ENCODE data around the gene PDE2A.
A peak's percentile ranks its signal among the peaks of the same experiment; 100 is the strongest.

PDE2A gene

DNA sequence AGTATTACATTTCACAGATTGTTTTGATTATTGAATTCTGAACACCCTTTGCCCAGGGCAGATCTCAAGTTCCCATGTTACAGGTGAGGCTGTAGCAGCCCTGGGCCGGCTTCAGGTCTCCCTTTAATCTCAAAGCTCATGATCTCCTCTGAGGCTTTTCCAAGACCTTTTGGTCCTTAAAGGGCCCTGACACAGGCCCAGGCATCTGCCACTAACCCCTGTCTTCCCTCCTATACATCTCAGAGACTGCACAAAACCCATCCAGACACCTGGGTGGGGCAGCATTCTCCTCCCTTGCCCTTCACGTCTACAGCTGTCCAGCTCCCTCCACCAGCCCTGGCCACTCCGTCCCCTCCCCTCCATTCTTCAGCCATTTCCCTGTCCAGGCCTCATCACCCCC is 37.8 kb downstream of the PDE2A start:
- DNase-seq (ENCODE audit: low spot score), result no peak

DNA sequence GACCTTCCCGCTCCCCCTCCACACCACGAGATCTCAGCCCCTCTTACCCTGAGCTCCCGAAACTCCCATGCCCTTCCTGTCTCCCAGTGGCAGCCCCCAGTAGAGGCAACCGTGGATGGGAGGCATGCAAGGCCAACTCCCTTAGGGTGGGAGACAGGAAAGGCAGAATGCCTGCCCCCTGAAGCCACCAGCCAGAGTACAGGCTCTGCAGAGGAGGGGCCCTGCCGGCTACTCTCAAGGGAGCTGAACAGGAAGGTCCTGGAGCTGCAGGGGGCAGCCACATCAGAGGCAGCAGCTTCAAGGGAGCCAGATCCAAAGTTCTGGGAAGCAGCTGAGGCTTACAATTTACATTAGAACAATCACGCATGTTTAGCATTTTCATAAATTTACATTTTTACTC is 38.3 kb downstream of the PDE2A start:
- no peak for DNase-seq (ENCODE audit: low spot score)

DNA sequence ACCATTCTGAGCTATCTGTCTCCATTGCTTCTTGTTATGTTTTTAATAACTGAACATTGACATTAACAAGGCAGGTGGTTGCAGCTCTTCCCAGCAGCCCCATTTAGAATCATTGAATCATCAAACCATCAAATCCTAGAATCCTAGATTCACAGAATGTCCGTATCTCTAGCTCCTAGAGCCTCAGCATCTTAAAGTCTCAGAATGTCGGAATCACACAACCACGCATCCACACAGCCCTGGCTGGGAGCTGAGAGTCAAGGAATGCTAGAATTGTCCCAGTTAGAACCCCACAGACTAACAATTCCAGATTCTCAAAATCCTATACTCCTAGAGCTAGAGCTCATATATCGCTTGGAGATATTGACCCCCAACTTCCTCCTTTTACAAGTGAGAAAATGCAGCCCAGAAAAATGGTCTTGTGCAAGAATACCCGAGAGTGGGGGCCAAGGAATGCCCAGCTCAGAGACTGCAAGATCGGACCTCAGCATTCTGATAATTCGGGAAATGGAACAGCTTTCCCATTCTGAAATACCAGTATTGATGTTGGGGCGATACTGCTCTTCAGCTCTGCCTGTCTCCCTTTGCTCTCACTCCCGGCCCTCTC is 38.8 kb downstream of the PDE2A start:
- peak; percentile 76 for DNase-seq (ENCODE audit: low spot score)

DNA sequence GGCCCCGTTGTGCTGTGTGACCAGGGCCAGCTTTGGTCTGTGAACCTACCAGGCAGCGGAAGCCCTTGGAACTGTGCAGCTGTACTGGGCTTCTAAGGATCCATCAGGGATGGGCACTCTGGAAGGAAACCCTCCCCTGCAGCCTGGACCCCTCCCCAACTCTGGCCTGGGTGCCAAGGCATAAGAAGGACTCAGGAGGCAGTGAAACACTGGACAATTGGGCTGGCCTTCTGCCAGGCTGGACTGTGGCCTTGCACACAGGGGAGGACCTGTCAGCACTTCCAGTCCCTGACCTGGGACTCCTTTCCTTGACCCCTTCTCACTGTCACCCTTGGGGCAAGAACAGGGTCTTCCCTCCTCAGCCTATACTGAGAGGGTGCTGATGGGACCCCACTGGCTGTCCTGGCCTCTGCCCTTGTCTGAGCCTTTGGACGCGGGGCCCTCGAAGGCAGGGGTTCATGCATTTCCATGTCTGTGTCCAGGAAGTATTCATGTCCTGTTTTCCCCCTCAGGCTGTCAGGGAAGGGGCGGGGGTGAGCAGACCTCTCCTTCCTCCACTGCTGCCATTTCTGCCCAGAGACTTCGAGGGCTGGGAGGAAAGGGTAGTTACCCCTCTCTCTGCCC is 39.6 kb downstream of the PDE2A start:
- DNase-seq (ENCODE audit: low spot score), result no peak

DNA sequence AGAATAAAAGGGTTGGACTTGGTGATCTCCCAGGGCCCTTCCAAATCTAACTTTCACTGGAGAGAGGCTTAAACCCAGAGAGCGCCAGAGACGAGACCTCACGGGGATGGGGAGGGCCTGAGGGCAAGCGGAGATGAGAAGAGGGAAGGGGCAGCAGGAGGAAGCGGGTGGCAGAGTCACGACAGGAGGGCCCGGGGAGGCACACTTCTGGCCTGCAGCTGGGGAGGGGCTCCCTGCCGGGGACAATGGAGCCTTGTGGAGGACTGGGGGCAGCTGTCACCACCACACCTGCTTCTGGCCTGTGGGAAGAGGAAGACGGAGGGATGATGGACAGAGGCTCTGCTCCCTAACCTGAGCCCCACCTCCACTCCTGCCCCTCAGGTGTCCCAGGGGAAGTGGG is 40.2 kb downstream of the PDE2A start:
- no peak for DNase-seq (ENCODE audit: low spot score)

DNA sequence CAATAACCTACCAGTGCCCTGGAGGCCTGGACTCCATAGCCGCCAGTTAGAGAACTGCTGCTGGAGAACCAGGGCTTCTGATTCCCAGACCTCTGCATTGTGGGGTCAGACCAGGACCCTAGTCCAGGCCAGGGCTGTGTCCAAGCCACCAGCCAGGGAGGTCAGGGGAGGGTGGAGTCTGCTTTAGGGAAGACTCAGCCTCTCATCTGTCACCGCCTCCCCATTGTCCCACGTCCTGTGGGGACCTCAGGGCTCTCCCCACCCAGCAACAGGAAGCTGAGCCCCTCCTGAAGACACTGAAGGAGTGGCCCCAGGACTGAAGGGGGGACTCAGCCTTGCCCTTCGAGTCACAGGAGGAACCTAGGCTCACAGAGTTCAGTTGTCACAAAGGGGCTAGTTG is 41.2 kb downstream of the PDE2A start:
- no peak for DNase-seq (ENCODE audit: low spot score)

DNA sequence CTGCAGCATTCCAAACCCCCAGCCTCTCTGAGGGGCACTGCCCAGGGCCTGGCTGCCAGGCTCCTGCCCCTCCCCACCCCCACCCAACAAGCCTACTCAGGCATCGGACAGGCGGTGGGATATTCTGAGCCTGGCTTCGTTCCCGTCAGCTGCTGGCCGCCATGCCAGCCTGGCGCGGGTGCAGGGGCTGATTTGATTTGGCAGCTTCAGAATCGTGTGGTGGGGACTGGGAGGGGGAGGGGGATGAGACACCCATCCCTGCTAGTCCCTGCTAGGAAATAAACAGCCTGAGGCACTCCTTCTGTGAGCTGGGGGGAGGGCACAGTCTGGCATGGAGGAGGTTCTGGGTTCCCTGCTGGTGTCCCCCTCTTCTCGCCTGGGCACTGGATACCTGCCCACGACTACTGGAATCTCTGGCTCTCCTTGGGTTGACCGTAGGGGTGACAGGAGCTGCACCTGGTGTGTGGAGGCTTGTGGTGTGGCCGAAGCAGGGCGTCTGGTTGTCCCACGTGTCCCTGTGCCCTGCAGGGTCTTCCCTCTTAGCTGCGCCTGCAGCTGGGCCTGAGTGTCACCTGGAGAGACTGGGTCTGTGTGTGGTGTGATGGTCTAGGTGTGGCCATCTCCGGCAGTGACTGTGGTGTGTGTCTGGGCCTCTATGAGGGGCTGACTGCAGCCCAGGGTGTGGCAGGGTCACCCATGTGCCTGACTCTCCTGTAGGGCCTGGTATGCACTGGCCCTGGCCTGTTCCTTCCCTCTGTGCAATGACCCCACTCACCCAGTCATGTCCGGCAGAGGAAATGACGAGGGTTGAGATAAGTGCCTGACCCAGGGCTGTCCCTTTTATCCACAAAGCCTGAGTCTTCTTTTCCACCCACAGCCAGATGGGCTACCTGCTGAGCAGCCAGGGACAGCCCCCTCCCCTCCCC is 42.2 kb downstream of the PDE2A start:
- DNase-seq (ENCODE audit: low spot score), result no peak

DNA sequence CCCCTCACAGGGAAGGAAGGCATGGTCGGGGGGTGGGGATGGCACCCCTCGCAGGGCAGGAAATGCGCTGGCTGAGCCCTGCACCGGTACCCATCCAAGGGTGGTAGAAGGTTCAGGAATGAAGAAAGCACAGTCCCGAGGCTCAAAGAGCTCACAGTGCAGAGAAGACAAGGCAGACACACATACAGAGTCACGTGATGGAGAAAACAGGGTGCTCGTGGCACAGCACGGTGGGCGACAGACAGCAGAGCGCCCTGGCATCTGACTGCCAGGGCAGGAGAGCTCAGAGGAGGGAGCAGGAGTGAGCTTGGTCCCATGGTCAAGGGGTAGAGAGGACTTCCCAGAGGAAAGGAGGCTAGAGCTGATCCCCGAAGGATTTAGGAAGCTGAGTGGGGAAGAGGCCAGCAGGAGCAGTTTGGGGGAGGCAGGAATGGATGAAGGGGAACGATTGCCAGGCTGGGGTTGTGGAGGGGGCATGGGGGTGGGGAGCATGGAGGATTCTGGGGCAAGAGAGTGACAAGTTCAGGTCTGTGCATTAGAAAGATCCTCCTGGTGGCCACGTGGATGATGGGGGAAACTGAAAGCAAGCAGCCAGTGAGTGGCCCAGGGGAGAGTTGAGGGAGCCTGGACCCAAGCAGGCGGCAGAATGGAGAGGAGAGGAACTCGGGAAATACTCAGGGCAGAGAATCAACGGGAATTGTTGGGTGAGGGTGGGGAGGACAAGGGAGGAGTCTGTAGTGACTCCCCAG is 43.9 kb downstream of the PDE2A start:
- DNase-seq (ENCODE audit: low spot score), result peak; percentile 54

DNA sequence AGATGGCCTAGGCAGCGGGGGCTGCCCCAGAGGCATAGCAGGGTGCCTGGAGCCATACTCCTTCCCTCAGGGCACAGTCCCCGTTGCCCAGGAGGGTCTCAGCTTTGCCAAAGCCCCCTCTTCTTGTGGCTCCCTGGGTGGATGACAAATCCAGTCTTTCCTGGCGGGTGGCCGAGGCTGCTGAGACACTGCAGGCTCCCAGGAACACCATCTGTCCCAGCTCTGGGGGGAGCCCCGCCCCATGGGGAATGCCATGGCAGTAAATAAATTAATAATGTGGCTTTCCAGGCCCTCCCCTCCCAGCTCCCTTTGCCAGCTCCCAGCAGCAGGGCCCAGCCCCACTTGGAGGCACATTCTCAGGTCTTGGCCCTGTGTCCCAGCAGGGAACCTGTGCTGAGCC is 45.0 kb downstream of the PDE2A start:
- DNase-seq (ENCODE audit: low spot score), result no peak

DNA sequence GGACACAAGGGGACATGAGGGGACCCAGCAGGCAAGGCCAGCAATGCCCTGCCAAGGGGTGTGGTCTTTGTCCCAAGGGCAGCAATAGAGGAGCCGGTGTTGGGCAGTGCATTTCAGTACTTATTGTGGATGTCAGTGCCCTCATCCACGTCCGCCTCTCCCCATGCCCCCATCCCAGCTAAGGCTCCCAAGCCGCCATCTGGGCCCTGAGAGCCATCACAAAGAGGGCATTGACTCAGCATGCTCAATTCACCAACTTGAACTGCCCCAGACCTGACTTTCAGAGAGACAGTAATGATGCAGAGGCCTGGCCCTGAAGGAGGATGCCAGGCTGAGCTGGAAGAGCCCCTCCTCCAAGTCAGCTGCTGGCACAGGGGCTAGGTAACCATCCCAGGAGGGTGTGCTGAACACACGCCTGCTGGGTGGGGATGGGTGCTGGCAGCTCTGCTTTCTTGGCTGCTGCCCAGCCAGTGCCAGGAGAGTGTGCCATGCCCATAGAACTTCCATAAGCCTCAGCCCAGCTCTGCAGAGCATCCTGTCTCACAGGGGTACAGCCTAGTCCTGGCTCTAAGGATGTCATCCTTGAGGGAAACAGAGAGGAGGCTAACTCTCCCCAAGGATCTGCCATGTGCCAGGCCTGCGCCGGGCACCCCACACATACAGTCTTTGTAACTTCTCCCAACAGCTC is 46.5 kb downstream of the PDE2A start:
- peak; percentile 73 for DNase-seq (ENCODE audit: low spot score)

DNA sequence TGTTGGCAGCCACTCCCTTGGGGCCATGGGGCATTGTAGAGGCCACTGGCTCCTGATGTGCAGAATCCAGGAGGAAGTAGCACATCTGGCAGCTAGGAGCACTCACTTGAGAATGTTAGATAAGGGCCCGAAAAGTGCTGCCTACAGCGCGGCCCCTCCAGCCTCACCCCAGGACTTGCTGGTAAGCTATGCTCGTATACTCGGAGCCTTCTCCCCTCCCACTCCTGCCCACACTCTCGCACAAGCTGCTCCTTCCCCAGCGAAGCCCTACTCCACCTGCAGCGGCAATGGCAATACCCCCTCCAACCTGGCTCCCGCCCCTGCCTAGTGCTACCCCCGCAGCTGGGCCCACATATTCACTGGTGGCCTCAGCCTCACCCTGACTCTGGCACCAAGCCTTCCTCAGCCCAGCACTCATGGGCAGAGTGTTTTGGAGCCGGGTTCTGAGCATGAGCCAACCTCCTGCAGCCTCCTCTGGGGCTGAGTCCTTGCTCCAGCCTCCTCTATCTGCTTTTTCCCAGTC is 47.7 kb downstream of the PDE2A start:
- DNase-seq (ENCODE audit: low spot score), result no peak

DNA sequence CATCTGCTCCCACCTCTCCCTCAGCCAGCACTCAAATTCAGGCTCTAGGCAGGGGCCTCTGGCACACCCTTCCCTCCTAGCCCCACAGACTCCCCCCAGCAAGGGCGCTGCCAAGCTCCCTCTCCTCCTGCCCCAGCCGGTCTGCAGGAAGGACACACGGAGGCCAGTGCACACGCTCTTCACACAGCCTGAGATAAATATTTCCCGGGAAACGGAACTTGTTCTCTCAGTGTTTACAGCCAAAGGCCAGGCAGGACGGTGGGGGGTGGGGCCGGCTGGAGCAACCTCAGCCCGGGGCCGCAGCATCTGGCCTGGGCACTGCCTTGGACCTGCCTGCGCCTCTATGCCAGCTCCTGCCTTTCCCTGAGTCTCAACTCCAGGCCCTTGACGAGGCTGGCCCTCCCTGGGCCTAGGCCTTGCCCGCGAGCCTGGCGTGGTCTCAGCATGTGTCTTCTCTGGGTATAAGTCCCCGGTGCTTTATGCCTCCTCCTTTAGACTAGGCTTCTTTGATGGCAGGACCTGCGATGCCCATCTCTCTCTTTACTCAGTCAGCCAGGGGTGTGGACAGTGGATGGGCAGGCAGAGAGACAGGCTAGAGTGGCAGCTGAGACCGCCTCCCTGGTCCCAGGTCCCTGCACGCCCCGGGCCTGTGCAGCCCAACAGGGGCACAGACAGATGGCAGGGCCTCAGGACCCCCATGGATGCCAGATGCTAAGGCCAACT is 48.4 kb downstream of the PDE2A start:
- DNase-seq (ENCODE audit: low spot score), result no peak

DNA sequence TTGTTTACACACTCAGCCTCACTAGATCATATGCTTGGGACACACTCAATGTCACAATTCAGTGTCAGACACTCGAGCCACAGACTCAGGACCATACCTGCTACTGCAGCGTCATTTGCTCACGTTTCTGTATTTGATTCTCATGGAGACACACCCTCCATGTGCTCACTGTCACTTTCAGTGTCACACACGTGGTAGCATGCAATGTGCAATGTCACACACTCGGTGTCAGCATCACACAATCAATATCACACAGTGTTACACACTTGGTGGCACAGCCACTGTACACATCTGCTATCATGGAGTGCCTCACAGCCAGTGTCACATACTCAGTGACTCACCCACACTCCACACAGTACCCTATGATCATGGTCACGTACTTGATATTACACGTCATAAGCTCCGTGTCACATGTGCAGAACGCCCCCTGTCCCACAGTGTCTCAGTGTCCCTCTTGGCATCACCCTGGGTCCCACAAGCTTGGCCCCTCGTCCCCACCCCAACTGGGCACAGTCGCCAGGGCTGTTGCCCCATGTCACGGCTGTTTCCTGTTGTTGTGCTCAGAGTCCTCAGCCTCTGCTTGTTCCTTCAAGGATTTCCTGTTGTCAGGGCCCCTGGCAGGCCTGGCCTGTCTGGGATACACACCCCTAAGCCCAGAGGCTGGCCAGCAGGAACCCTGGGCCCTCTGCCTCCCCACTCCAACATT is 49.6 kb downstream of the PDE2A start:
- no peak for DNase-seq (ENCODE audit: low spot score)

DNA sequence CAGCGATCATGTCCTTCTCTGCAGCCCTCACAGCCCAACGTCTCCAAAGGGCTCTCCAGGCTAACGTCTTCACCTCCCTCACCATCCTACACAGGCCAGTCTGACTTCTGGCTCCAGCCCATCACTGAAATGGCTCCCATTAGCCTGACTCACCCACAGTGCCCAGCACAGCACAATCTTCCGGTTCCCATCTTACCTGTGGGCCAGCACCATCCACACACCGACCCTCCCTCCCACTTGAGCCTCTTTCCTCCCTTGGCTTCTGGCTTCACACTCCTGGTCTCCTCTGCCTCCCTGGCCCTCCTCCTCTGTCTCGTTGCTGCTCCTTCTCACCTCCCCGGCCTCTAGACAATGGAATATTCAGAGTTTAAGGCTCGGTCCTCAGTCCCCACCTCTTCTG is 51.2 kb downstream of the PDE2A start:
- DNase-seq (ENCODE audit: low spot score), result no peak

DNA sequence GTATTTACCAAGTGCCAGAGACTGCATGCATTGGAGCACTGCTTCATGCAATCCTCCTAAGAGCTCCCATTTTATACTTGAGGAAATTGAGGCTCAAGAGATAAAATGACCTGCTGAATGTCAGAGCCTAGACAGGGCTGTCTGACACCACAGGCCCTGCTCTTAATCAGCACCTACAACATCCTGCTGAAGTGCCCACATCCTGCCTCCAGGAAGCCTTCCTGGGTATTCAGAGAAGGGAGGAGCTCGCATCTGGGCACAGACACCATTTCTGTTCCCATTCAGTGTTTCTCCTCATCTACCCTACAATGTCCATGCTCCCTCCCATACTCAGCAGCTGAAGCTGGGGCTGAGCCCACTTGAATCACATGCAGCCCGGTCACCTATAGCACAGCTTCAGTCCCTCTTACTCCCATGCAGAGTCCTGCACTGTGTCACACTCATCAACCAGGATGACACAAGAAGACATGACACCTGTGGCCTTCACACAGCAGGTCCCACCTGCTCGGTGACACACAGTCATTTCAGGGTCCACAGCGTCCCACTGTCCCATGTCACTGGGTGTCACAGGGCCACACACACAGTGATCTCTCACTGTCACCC is 53.1 kb downstream of the PDE2A start:
- no peak for DNase-seq (ENCODE audit: low spot score)

DNA sequence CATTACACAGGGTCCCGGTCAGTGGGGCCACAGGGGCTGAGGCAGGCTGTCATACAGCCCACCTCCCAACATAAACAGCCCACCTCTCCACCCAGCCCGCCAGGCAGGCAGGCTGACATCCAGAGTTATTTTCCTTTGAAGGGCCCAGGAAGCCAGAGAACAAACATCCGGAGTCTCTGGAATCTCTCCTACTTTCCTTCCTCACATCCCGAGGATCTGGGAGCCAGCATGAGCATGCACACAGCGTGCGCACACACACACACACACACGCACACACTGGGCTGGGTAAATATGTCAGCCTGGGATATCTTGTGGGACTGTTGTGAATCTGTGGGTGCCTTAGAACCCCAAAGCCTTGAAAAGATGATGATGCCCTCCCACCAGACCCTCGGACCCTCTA is 55.4 kb downstream of the PDE2A start:
- DNase-seq (ENCODE audit: low spot score), result no peak

DNA sequence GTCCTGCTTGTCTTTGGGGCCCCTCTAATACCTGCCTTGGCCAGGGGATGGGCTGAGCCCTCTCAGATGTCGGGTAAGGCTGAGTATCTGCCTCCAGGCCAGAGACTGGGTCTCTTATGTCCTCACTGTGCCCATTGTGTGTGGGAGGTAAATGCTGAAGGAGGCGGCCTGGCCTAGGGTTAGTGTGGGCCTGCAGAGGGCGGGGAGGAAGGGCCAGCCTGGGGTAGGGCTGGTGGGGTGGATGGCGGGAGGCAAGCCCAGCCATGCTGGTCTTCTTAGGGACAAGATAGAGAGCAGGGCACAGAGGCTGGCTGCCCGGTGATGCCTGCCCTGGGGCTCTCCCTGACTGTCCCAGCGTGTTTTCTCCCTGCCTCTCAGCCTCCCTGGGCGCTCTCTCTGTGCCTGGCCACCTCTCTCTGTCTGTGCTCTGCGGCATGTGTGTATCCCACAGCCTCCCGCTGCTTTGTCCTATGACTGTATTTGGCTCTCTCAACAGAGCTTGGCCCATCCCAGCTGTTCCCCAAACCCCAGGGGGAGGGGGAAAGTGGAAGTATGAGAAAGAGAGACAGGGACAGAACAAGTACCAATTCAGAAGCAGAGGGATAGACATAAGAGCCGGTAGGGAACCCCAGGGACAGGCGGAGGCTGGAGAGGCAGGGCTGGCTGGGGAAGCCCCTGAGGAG is 57.0 kb downstream of the PDE2A start:
- DNase-seq (ENCODE audit: low spot score), result no peak

DNA sequence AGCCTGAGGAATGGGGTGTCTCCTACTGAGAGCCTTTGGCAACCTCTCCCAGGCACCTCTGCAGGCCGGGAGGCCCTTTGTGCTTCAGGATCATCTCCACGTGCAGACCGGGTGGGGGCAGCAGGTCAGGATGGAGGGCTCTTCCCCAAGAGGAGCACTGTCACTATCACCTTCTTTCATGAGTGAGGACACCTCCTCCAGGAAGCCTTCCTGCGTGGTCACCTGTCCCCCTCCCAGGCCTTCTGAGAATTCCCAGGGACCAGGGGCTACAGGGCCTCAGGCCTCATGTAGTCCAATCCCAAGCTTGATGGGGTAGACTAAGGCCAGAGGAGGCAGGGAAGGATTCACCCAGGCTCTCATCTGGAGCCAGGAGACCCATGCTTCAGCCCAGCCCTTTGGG is 57.6 kb downstream of the PDE2A start:
- DNase-seq (ENCODE audit: low spot score), result no peak

DNA sequence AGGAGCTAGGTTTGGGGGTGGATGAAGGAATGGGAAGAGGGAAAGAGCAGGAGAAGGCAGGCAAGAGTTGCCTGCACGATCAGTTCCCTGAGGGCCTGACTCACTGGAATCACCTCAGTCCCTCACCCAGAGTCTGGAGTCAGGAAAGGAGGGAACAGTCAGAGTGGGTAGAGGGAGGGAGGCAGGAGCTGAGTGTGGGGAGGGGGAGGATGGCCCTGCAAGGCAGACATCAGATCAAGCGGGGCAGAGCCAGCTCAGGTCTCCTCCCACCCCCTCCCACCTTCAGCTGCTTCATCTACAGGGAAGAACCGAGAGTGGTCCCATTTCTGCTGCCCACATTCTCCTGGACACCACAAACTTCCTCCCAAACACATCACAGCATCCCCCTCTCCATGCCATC is 58.9 kb downstream of the PDE2A start:
- DNase-seq (ENCODE audit: low spot score), result no peak
